A673 (cell line): ENCODE results near the gene KIF5A. TPM values are rescaled to one million over a fixed set of nuclear protein-coding genes. Genes with fewer than 3 reads are reported as not detected.

Source experiments
- BruUV-seq: library from RNA; stranded (reverse); fragments of 400-500 nt; replicated peaks from 2 replicates; lab custom pipeline; 2021; lab: Mats Ljungman, UMichigan
- CTCF ChIA-PET: fragments of 300-600 bp; sonication (Branson Sonifier 250); formaldehyde crosslinking; loops from one replicate; lab custom pipeline; 2022; ENCODE audit warnings: antibody characterized with exemption; lab: Charles Lee
- POLR2A ChIA-PET: fragments of 300-600 bp; sonication (Branson Sonifier 250); formaldehyde crosslinking; loops from one replicate; lab custom pipeline; 2022; ENCODE audit warnings: antibody characterized with exemption; ENCODE audit not compliant: low non-redundant PET; lab: Charles Lee
- DNase-seq: peaks from one replicate; pipeline ENCODE4 v3.0.0-alpha.2; 2015; ENCODE audit warnings: low spot score
- H3K27ac ChIP-seq: fragments of 200-600 bp; sonication (generic); 2 replicates; pipeline ENCODE4 v1.5.1; 2016; ENCODE audit warnings: mixed run types, low read depth, mild to moderate bottlenecking, mixed read lengths, antibody characterized with exemption, low read length; ENCODE audit not compliant: poor library complexity, severe bottlenecking
- H3K27me3 ChIP-seq: fragments of 200-600 bp; sonication (generic); replicated peaks from 2 replicates; pipeline ENCODE4 v1.6.1; 2017; ENCODE audit warnings: mixed run types, low read depth, mild to moderate bottlenecking, mixed read lengths, antibody characterized with exemption, low read length; ENCODE audit not compliant: insufficient read depth, poor library complexity
- H3K36me3 ChIP-seq: fragments of 200-600 bp; sonication (generic); 2 replicates; pipeline ENCODE4 v1.6.1; 2016; ENCODE audit warnings: mixed run types, mild to moderate bottlenecking, mixed read lengths, antibody characterized with exemption, low read length; ENCODE audit not compliant: insufficient read depth, poor library complexity, severe bottlenecking
- H3K4me1 ChIP-seq: fragments of 200-600 bp; sonication (generic); 2 replicates; pipeline ENCODE4 v1.6.1; 2017; ENCODE audit warnings: mixed run types, mild to moderate bottlenecking, mixed read lengths, antibody characterized with exemption, low read length; ENCODE audit not compliant: insufficient read depth, poor library complexity, severe bottlenecking
- H3K4me3 ChIP-seq: fragments of 200-600 bp; sonication (generic); 2 replicates; pipeline ENCODE4 v1.5.1; 2016; ENCODE audit warnings: low read depth, mixed run types, mild to moderate bottlenecking, mixed read lengths, low read length; ENCODE audit not compliant: poor library complexity, severe bottlenecking
- H3K9me3 ChIP-seq: fragments of 200-600 bp; sonication (generic); 2 replicates; pipeline ENCODE4 v1.6.1; 2016; ENCODE audit warnings: mixed run types, low read depth, mild to moderate bottlenecking, mixed read lengths, antibody characterized with exemption, low read length; ENCODE audit not compliant: poor library complexity, severe bottlenecking
- CTCF ChIP-seq: fragments of 300-800, 200-600 bp; sonication (generic); conservative IDR thresholded peaks from 2 replicates; pipeline ENCODE4 v1.5.1; 2017; ENCODE audit warnings: low read depth, mild to moderate bottlenecking, antibody characterized with exemption, low read length, moderate library complexity, mixed read lengths
- EZH2 ChIP-seq: fragments of 200-600 bp; sonication (generic); IDR thresholded peaks from 2 replicates; pipeline ENCODE4 v1.6.1; 2017; ENCODE audit warnings: borderline replicate concordance, low read depth, mild to moderate bottlenecking, mixed read lengths, antibody characterized with exemption, low read length; ENCODE audit not compliant: poor library complexity, severe bottlenecking
- intact Hi-C: fragments of 100-400 bp; cut with micrococcal nuclease; formaldehyde crosslinking; loops from one replicate; pipeline ENCODE4 v1.10.0; 2022; ENCODE audit not compliant: unreplicated experiment
- total RNA-seq: library from RNA; stranded (reverse); gene quantifications from 2 replicates; pipeline ENCODE4 v1.2.3, GENCODE V29; 2021

KIF5A gene
- total RNA-seq, 1 experiment from 2014 or later, result 2.1 TPM

- Histone ChIP-seq H3K4me1 (peaks cover 7% of the 10 kb centered on the region), H3K9me3 (no peaks in the 10 kb centered on the region), H3K4me3 (no peak overlapping the region), H3K36me3 (no peaks in the 10 kb centered on the region), H3K27ac (no peak overlapping the region), H3K27me3 (no peaks in the 10 kb centered on the region)
- ChIA-PET POLR2A (no interaction called here), CTCF (interaction anchor here (0.6 to 2.6 kb wide), 2 partner anchors 10 to 465 kb away, joined by 4 to 13 read pairs; no protein-coding TSS in a partner anchor)
- no peak for DNase-seq
- intact Hi-C loops, result no loop called here
- TF ChIP-seq CTCF (no peak), EZH2 (no peak)
- BruUV-seq, result no TSS peak
These were observed 43.3 kb downstream of the KIF5A start for GRCh38 chr12:57593187-57593586.

- TF ChIP-seq CTCF (no peak), EZH2 (no peak)
- H3K27me3 ChIP-seq, result no peaks in the 10 kb centered on the region
- H3K27ac ChIP-seq, result no peak overlapping the region
- no peak for DNase-seq
- peaks cover 11% of the 10 kb centered on the region for H3K4me1 ChIP-seq
- no peaks in the 10 kb centered on the region for H3K9me3 ChIP-seq
- peaks cover 3% of the 10 kb centered on the region for H3K36me3 ChIP-seq
- ChIA-PET POLR2A (no interaction called here), CTCF (interaction anchor here (0.5 kb wide), 1 partner anchor 17 kb away, joined by 3 read pairs; no protein-coding TSS in a partner anchor)
- intact Hi-C loops, result no loop called here
- no TSS peak for BruUV-seq
- no peak overlapping the region for H3K4me3 ChIP-seq
These were observed 50.6 kb downstream of the KIF5A start for GRCh38 chr12:57600395-57600794.

- H3K4me1 ChIP-seq, result peaks cover 11% of the 10 kb centered on the region
- no peak for TF ChIP-seq EZH2
- no peak for TF ChIP-seq CTCF
- ChIA-PET CTCF (interaction anchor here (0.7 kb wide), 1 partner anchor 47 kb away, joined by 5 read pairs; no protein-coding TSS in a partner anchor), POLR2A (no interaction called here)
- no peak overlapping the region for H3K4me3 ChIP-seq
- H3K36me3 ChIP-seq, result peaks cover 3% of the 10 kb centered on the region
- no TSS peak for BruUV-seq
- H3K27me3 ChIP-seq, result no peaks in the 10 kb centered on the region
- H3K9me3 ChIP-seq, result no peaks in the 10 kb centered on the region
- H3K27ac ChIP-seq, result no peak overlapping the region
- intact Hi-C loops, result no loop called here
- DNase-seq, result no peak
These were observed 52.7 kb downstream of the KIF5A start for GRCh38 chr12:57602544-57602943.
